NCI-H1417 treated with DMSO at 0.1 percent for 48 hours (cell line): ENCODE data around the gene TSPAN9.

Source experiments
- DNase-seq: peaks from one replicate; lab custom pipeline; 2025; lab: John Stamatoyannopoulos, UW

Gene TSPAN9

GRCh38 chr12:3275171-3276041, 198.2 kb downstream of the TSPAN9 start:
- DNase-seq, result peak; percentile 10

DNA sequence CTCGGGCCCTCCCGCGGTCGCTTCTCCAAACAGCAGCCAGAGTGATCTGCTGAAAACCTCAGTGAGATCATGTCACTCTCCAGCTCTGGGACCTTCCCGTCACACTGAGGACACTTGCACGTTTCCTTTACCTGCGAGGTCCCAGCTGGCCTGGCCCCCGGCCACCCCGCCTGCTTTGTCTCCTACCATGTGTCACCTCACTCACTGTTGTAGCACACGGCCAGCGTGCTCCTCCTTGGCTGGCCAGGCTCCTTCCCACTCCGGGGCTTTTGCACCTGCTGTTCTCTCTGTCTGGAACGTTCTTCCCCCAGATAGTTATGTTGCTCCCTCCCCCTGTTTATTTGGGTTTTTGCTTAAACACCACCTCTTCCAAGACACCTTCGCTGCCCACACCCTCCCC, 199.0 kb downstream of the TSPAN9 start:
- no peak for DNase-seq

- no peak for DNase-seq
Observed at GRCh38 chr12:3277306-3277943, 200.2 kb downstream of the TSPAN9 start.

DNA sequence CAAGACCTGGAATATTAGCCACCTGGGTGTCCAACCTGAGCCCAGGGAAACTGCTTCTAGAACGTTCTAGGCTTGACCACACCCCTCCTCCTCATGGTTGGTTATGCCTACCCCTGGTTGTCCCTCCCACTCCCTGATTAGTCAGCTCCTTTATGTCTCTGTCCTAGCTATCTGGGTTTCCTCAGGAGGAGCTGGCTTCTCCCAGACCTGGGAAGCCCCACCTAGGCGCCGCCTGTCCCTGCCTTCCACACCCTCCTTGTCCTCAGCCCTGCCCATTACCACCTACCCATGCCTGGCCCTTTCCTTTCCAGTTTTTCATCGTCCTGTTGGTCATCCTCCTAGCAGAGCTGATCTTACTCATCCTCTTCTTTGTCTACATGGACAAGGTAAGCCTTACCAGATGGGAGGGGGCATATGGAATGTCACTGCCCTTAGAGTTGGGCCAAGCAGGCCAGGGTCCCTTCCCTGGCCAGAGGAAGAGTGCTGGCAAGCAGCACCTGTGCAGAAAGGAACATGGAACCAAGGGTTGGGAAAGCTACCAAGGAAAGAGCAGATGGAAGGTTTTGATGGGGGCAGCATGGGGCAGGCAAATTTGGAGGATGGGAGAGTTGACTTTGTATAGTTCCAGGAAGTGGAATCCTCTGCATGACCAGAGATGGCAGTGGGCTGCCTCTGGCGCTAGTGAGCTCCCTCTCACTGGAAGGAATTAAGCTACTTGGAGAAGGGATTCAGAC, 201.7 kb downstream of the TSPAN9 start:
- DNase-seq, result no peak

- DNase-seq, result no peak
Observed at GRCh38 chr12:3279415-3279780, 202.2 kb downstream of the TSPAN9 start.

DNA sequence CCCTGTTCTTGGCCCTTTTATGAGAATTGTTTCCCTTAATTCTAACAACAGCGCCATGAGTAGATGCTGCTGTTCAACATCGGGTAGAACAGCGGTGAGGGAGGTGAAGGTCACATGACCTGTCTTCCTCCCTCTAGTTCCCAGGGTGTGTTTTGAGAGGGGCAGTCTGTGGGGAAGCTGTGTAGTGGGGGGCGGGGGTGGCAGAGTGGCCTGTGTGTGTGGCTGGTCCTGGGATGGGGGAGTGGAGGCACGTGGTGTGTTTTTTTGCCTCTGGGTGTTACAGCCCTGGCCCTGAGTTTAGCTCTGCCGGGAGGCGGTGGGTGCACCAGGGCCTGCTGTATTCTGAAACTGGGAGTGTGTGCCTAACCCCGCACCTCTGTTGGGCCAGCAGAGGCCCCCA, 202.7 kb downstream of the TSPAN9 start:
- DNase-seq, result no peak

GRCh38 chr12:3280967-3281366, 203.8 kb downstream of the TSPAN9 start:
- DNase-seq, result no peak

DNA sequence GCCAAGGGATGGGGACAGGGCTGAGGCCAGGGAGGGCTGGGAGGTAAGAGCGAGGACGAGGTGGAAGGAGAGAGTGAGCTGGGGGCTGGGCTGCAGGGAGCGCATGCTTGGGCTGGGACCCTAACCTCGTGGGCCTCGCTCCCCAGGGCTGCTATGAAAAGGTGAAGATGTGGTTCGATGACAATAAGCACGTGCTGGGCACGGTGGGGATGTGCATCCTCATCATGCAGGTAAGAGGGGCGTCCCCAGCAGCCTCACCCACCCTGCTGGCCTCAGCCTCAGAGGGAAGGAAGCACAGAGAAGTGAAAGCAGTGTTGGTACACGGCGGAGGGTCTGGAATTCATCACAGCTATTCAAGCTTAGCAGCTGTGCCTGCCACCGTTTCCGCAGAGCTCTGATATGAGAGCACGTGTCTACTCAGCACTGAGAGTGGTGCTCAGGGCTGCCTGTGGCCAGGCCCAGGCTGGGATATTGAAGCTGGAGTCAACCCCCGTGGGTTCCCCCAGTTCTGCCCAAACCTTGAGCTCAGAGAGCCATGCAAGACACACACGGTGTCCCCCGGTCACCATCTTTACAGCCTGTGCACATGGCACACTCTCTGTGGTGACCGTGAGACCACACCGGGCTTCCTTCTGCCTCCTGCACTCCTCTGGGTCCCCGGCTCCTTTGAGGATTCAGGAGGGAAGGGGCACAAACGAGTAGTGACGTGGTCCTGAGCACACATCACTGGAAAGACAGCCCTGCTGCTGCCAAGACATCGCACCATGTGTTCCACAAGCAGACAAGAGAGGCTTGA, 204.6 kb downstream of the TSPAN9 start:
- no peak for DNase-seq

DNA sequence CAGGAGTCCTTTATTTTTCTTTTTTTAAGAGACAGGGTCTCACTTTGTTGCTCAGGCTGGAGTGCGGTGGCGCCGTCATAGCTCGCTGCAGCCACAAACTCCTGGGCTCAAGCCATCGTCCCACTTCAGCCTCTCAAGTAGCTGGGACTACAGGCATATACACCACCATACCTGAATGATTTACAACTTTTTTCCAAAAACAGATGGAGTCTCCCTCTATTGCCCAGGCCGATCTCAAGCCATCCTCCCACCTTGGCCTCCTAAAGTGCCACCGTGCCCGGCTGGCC, 205.1 kb downstream of the TSPAN9 start:
- no peak for DNase-seq

DNA sequence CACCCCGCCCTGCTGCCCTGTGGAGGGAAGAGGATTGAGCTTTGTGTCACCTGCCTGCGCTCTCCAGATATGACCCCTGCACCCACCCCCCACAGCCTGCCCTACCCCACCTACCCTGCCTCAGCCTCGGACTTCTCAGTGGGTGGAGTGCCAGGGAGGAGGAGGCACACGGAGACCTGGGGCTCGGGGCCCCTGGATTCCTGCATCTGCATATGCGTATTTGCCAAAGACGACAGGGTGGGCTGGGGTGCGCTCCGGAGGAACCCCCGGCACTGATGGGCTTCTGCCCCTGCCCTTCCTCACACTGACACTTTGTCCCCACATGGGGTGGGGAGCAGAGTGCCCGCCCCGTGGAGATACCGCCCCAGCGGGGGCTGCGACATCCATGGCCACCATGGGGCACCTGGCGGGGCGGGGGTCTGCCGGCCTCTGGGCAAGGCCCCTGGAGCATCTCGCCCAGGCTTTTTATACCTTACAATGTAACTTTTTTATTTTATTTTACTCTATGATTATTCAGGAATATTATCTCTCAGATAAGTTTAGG, 206.0 kb downstream of the TSPAN9 start:
- DNase-seq, result no peak

GRCh38 chr12:3284405-3284804, 207.2 kb downstream of the TSPAN9 start:
- no peak for DNase-seq

DNA sequence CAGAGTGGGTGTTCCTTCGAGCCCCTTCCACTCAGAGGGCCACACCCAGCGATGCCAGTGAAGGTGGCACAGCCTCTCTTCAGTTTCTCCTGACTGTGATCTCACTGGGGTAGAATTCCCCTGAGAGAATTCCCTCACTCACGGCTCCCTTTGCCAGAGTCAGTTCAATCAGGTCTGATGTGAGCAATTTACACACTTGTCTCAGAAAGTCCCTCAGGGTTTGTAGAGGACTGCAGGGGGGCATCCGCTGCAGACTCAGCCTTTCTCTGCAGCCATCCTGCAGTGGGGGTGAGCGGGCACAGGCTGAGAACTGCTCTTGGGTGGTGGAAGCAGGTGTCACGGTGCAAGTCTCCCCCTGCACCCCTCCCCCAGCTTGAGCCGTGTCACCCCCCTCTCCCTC, 208.4 kb downstream of the TSPAN9 start:
- DNase-seq, result no peak

GRCh38 chr12:3288690-3289089, 211.5 kb downstream of the TSPAN9 start:
- DNase-seq, result no peak

- no peak for DNase-seq
Observed at GRCh38 chr12:3289702-3290101, 212.5 kb downstream of the TSPAN9 start.

DNA sequence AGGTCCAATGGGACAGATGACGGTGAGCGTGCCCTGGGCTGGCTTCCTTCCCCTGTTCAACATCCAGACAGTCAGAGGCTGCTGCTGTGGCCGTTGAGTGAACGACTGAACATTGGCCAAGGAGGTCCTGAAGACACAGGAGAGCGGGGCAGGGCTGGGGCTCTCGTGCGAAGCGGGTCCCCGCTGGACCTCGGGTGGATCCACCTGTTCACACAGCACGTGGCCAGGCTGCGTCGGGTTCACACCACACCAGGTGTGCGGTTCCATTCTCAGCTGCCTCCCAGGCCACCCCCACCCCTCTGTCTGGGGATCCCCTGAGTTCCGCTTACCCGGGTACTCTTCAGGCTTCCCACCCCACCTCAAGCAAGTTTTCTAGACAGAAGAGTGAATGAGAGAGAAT, 214.8 kb downstream of the TSPAN9 start:
- DNase-seq, result no peak

DNA sequence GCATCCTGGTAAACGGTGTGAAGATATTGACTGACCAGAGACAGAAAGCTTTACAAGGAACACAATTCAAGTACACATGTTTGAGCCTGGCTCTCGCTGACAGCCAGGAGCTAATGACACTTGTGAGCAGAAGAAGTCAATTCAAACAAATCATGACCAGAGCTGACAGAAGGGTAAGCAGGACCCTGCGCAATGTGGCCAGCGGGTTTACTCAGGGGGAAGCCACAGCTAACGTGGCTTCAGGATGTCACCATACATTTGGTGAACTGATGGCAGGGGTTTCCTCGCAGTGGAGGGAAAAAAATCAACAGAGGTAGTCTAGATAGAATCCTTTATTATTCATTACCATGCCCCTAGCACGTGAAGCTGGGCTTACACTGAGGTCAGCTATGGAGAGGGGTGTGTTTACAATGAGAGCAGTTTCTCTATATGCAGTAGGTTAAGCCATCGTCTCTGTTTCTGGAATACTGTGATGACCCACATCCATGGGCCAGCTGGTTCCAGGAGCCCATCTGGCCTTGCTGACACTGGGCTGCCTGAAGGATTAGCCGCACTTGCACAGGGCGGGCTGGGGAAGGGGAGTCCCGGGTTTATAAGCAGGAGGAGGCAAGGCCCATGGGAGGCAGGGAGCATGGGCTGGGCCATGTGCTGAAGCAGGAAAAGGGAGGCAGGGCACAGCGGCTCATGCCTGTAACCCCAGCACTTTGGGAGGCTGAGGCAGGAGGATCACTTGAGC, 215.7 kb downstream of the TSPAN9 start:
- no peak for DNase-seq

GRCh38 chr12:3293446-3294161, 216.4 kb downstream of the TSPAN9 start:
- DNase-seq, result no peak

DNA sequence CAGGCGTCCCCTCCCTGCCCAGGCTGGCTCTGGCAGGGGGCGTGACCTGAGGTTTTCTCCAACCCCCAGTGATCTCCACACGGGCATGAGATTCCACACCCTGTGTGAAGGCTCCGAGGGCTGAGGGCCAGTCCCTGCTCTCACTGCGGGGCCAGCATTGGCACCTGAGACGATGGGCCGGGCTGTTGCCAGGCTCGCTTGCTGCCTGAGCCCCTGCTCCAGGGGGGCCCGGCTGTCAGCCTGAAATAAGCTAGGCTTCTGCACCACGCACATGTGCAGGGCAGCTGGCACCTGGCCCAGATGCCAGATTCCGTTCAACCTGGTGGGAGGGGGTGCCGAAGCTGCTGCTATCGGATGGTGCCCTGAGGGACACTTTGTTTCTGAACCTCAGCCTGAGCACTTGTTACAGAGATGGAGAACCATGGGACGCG, 217.3 kb downstream of the TSPAN9 start:
- DNase-seq, result no peak

- no peak for DNase-seq
Observed at GRCh38 chr12:3295225-3295624, 218.0 kb downstream of the TSPAN9 start.

- DNase-seq, result no peak
Observed at GRCh38 chr12:3295646-3296408, 218.6 kb downstream of the TSPAN9 start.
